ENCODE data around the gene RAMACL. TPM values are rescaled to one million over a fixed set of nuclear protein-coding genes. Genes with fewer than 3 reads are reported as not detected.

The RAMACL gene
- total RNA-seq, 1 experiment from 2014 or later: 0.77 TPM

GRCh38 chr6:166543603-166544295 is 42.7 kb downstream of the RAMACL start:
- DNase-seq (ENCODE audit: low spot score): no peak
- H3K27ac ChIP-seq (ENCODE audit: low read depth, low read length, poor library complexity, severe bottlenecking): no peak overlapping the region
- ChIA-PET POLR2A (ENCODE audit: low non-redundant PET) (no interaction called here), CTCF (no interaction called here)
- intact Hi-C loops (cut with micrococcal nuclease; ENCODE audit: unreplicated experiment): no loop called here
- TF ChIP-seq EZH2 (IDR thresholded peaks at IDR 0.05; ENCODE audit: borderline replicate concordance, low read depth, low read length, poor library complexity, severe bottlenecking): no peak
- no peak for TF ChIP-seq CTCF (conservative IDR thresholded peaks at IDR 0.05; ENCODE audit: low read depth, low read length)
- no TSS peak for BruUV-seq (replicated peaks)
- no peaks in the 10 kb centered on the region for H3K36me3 ChIP-seq (ENCODE audit: insufficient read depth, low read length, poor library complexity, severe bottlenecking)
- H3K4me1 ChIP-seq (ENCODE audit: insufficient read depth, low read length, poor library complexity, severe bottlenecking): no peaks in the 10 kb centered on the region
- no peaks in the 10 kb centered on the region for H3K27me3 ChIP-seq (replicated peaks; ENCODE audit: insufficient read depth, low read depth, low read length, poor library complexity)
- H3K9me3 ChIP-seq (ENCODE audit: low read depth, low read length, poor library complexity, severe bottlenecking): no peaks in the 10 kb centered on the region
- no peak overlapping the region for H3K4me3 ChIP-seq (ENCODE audit: low read depth, low read length, poor library complexity, severe bottlenecking)

- ChIA-PET POLR2A (ENCODE audit: low non-redundant PET) (no interaction called here), CTCF (no interaction called here)
- Histone ChIP-seq H3K4me1 (ENCODE audit: insufficient read depth, low read length, poor library complexity, severe bottlenecking) (no peaks in the 10 kb centered on the region), H3K9me3 (ENCODE audit: low read depth, low read length, poor library complexity, severe bottlenecking) (no peaks in the 10 kb centered on the region), H3K27ac (ENCODE audit: low read depth, low read length, poor library complexity, severe bottlenecking) (no peak overlapping the region), H3K27me3 (replicated peaks; ENCODE audit: insufficient read depth, low read depth, low read length, poor library complexity) (no peaks in the 10 kb centered on the region), H3K4me3 (ENCODE audit: low read depth, low read length, poor library complexity, severe bottlenecking) (no peak overlapping the region), H3K36me3 (ENCODE audit: insufficient read depth, low read length, poor library complexity, severe bottlenecking) (no peaks in the 10 kb centered on the region)
- TF ChIP-seq EZH2 (IDR thresholded peaks at IDR 0.05; ENCODE audit: borderline replicate concordance, low read depth, low read length, poor library complexity, severe bottlenecking) (no peak), CTCF (conservative IDR thresholded peaks at IDR 0.05; ENCODE audit: low read depth, low read length) (no peak)
- BruUV-seq (replicated peaks): no TSS peak
- intact Hi-C loops (cut with micrococcal nuclease; ENCODE audit: unreplicated experiment): no loop called here
- no peak for DNase-seq (ENCODE audit: low spot score)
Observed at GRCh38 chr6:166542580-166542912, 43.9 kb downstream of the RAMACL start.

GRCh38 chr6:166541876-166542579 is 44.5 kb downstream of the RAMACL start:
- CTCF ChIA-PET: no interaction called here
- Histone ChIP-seq H3K27ac (ENCODE audit: low read depth, low read length, poor library complexity, severe bottlenecking) (no peak overlapping the region), H3K4me1 (ENCODE audit: insufficient read depth, low read length, poor library complexity, severe bottlenecking) (no peaks in the 10 kb centered on the region), H3K9me3 (ENCODE audit: low read depth, low read length, poor library complexity, severe bottlenecking) (no peaks in the 10 kb centered on the region), H3K27me3 (replicated peaks; ENCODE audit: insufficient read depth, low read depth, low read length, poor library complexity) (no peaks in the 10 kb centered on the region), H3K36me3 (ENCODE audit: insufficient read depth, low read length, poor library complexity, severe bottlenecking) (no peaks in the 10 kb centered on the region), H3K4me3 (ENCODE audit: low read depth, low read length, poor library complexity, severe bottlenecking) (no peak overlapping the region)
- POLR2A ChIA-PET (ENCODE audit: low non-redundant PET): no interaction called here
- BruUV-seq (replicated peaks): no TSS peak
- intact Hi-C loops (cut with micrococcal nuclease; ENCODE audit: unreplicated experiment): no loop called here
- no peak for TF ChIP-seq EZH2 (IDR thresholded peaks at IDR 0.05; ENCODE audit: borderline replicate concordance, low read depth, low read length, poor library complexity, severe bottlenecking)
- no peak for DNase-seq (ENCODE audit: low spot score)

All from A673 (cell line).